Caco-2 (cell line): Measurements from ENCODE around the gene FGF2. TPM values are rescaled to one million over a fixed set of nuclear protein-coding genes. Genes with fewer than 3 reads are reported as not detected.

Experiments used
- BruUV-seq: library from RNA; stranded (reverse); fragments of 400-500 nt; replicated peaks from 2 replicates; lab custom pipeline; 2021; lab: Mats Ljungman, UMichigan
- CTCF ChIA-PET: fragments of 300-600 bp; sonication (Branson Sonifier 250); formaldehyde crosslinking; loops from one replicate; lab custom pipeline; 2022; ENCODE audit warnings: antibody characterized with exemption; lab: Charles Lee
- POLR2A ChIA-PET: fragments of 300-600 bp; sonication (Branson Sonifier 250); formaldehyde crosslinking; loops from one replicate; lab custom pipeline; 2022; ENCODE audit warnings: antibody characterized with exemption; lab: Charles Lee
- DNase-seq, 2 experiments: peaks; one replicate each; pipeline versions ENCODE4 v3.0.0 to v3.0.0-alpha.2; 2020 to 2022
- H3K27me3 ChIP-seq: replicated peaks from 2 replicates; pipeline ENCODE4 v1.6.0; 2011; ENCODE audit warnings: low read length; ENCODE audit not compliant: control insufficient read depth, insufficient read depth
- H3K36me3 ChIP-seq: 2 replicates; pipeline ENCODE4 v1.5.1; 2011; ENCODE audit warnings: low read length; ENCODE audit not compliant: control insufficient read depth, insufficient read depth
- H3K4me1 ChIP-seq: fragments of 250-450 bp; sonication (Bioruptor Pico); 2 replicates; pipeline ENCODE4 v1.5.1; 2020; ENCODE audit warnings: mild to moderate bottlenecking
- H3K4me3 ChIP-seq: 2 replicates; pipeline ENCODE4 v1.5.1; 2011; ENCODE audit warnings: low read depth, mild to moderate bottlenecking, control low read depth, low read length
- H3K9me3 ChIP-seq: fragments of 250-450 bp; sonication (Bioruptor Pico); 2 replicates; pipeline ENCODE4 v1.5.1; 2020; ENCODE audit warnings: mild to moderate bottlenecking, moderate library complexity
- H3K27ac Mint-ChIP-seq: one replicate; pipeline ENCODE4 v1.8.0; 2022; ENCODE audit warnings: mixed read lengths; ENCODE audit not compliant: unreplicated experiment
- H3K27me3 Mint-ChIP-seq: one replicate; pipeline ENCODE4 v1.8.0; 2022; ENCODE audit warnings: mixed read lengths; ENCODE audit not compliant: insufficient read depth, unreplicated experiment
- H3K36me3 Mint-ChIP-seq: one replicate; pipeline ENCODE4 v1.8.0; 2022; ENCODE audit warnings: mild to moderate bottlenecking, mixed read lengths; ENCODE audit not compliant: insufficient read depth, unreplicated experiment
- H3K4me1 Mint-ChIP-seq: one replicate; pipeline ENCODE4 v1.8.0; 2022; ENCODE audit warnings: low read depth, mixed read lengths; ENCODE audit not compliant: unreplicated experiment
- H3K4me3 Mint-ChIP-seq: one replicate; pipeline ENCODE4 v1.8.0; 2022; ENCODE audit warnings: mild to moderate bottlenecking, moderate library complexity, mixed read lengths; ENCODE audit not compliant: unreplicated experiment
- H3K9me3 Mint-ChIP-seq: one replicate; pipeline ENCODE4 v1.8.0; 2022; ENCODE audit warnings: mixed read lengths; ENCODE audit not compliant: unreplicated experiment
- CTCF ChIP-seq, 2 experiments: fragments of 200-600 bp in 1 of 2; IDR thresholded peaks; 1 replicate in 1 of 2; 2 replicates in 1 of 2; pipeline versions ENCODE4 v1.5.1 to v1.8.0; 2011 to 2022; ENCODE audit warnings: antibody characterized with exemption in 1 of 2, control low read depth in 1 of 2, inconsistent platforms in 1 of 2, low read depth in 1 of 2, low read length in 1 of 2, mild to moderate bottlenecking in 1 of 2, moderate library complexity in 1 of 2; ENCODE audit not compliant: insufficient read depth in 1 of 2, severe bottlenecking in 1 of 2, unreplicated experiment in 1 of 2
- intact Hi-C: fragments of 100-400 bp; cut with micrococcal nuclease; formaldehyde crosslinking; loops from one replicate; pipeline ENCODE4 v1.10.0; 2022; ENCODE audit not compliant: unreplicated experiment
- total RNA-seq: library from RNA; stranded (reverse); gene quantifications from 2 replicates; pipeline ENCODE4 v1.2.3, GENCODE V29; 2022

The FGF2 gene
- total RNA-seq, 1 experiment from 2014 or later = 0.20 TPM

GRCh38 chr4:122781486-122781885 lies 45.1 kb upstream of the FGF2 start:
- CTCF ChIA-PET = no interaction called here
- H3K9me3 Mint-ChIP-seq = peaks cover 6% of the 10 kb centered on the region

GRCh38 chr4:122783301-122784215 lies 43.1 kb upstream of the FGF2 start:
- BruUV-seq = no TSS peak
- no peak overlapping the region for H3K4me3 ChIP-seq
- intact Hi-C loops = loop anchor here (5.0 kb wide), 1 partner anchor 51 kb away; the partner anchor contains the start of gene BBS12
- peak overlapping the region; percentile 45 for H3K27ac Mint-ChIP-seq
- H3K27me3 Mint-ChIP-seq = no peaks in the 10 kb centered on the region
- H3K4me1 Mint-ChIP-seq = peaks cover 10% of the 10 kb centered on the region
- H3K4me3 Mint-ChIP-seq = no peak overlapping the region
- H3K9me3 ChIP-seq = no peaks in the 10 kb centered on the region
- TF ChIP-seq CTCF (IDR thresholded peaks at IDR 0.05; ENCODE audit: insufficient read depth in 1 of 2, low read depth in 1 of 2, low read length in 1 of 2, severe bottlenecking in 1 of 2, unreplicated experiment in 1 of 2) = no peak
- H3K9me3 Mint-ChIP-seq = peaks cover 10% of the 10 kb centered on the region
- peak; percentile 20 to 43 for DNase-seq
- H3K4me1 ChIP-seq = 0 out of 2 replicates have a peak, but pooled peaks cover 12% of the 10 kb centered on the region
- no peaks in the 10 kb centered on the region for H3K27me3 ChIP-seq
- POLR2A ChIA-PET = no interaction called here
- CTCF ChIA-PET = interaction anchor here (1.3 to 1.4 kb wide), 2 partner anchors 26 to 51 kb away, joined by 3 to 6 read pairs; partner anchors contain the start of gene BBS12
- no peaks in the 10 kb centered on the region for H3K36me3 Mint-ChIP-seq
- no peaks in the 10 kb centered on the region for H3K36me3 ChIP-seq

More at GRCh38 chr4:122781486-122781885, 45.1 kb upstream of the FGF2 start:
- BruUV-seq = no TSS peak
- Mint-ChIP-seq H3K4me3 (no peak overlapping the region), H3K36me3 (no peaks in the 10 kb centered on the region), H3K4me1 (peaks cover 10% of the 10 kb centered on the region), H3K27ac (no peak overlapping the region), H3K27me3 (no peaks in the 10 kb centered on the region)
- 0 out of 2 replicates have a peak, but pooled peaks cover 12% of the 10 kb centered on the region for H3K4me1 ChIP-seq
- no peak overlapping the region for H3K4me3 ChIP-seq
- intact Hi-C loops = loop anchor here (5.0 kb wide), 1 partner anchor 49 kb away; the partner anchor contains the start of gene BBS12
- H3K9me3 ChIP-seq = no peaks in the 10 kb centered on the region
- H3K27me3 ChIP-seq = no peaks in the 10 kb centered on the region
- no peaks in the 10 kb centered on the region for H3K36me3 ChIP-seq
- no peak for TF ChIP-seq CTCF (IDR thresholded peaks at IDR 0.05; ENCODE audit: insufficient read depth in 1 of 2, low read depth in 1 of 2, low read length in 1 of 2, severe bottlenecking in 1 of 2, unreplicated experiment in 1 of 2)
- POLR2A ChIA-PET = no interaction called here
- no peak for DNase-seq

- no TSS peak for BruUV-seq
- H3K9me3 Mint-ChIP-seq = peaks cover 10% of the 10 kb centered on the region
- ChIA-PET POLR2A (no interaction called here), CTCF (interaction anchor here (1.3 kb wide), 1 partner anchor 52 kb away, joined by 3 read pairs; the partner anchor contains the start of gene BBS12)
- Histone ChIP-seq H3K9me3 (no peaks in the 10 kb centered on the region), H3K4me3 (no peak overlapping the region), H3K36me3 (no peaks in the 10 kb centered on the region), H3K27me3 (no peaks in the 10 kb centered on the region), H3K4me1 (0 out of 2 replicates have a peak, but pooled peaks cover 12% of the 10 kb centered on the region)
- H3K27ac Mint-ChIP-seq = peak overlapping the region; percentile 45
- TF ChIP-seq CTCF (IDR thresholded peaks at IDR 0.05; ENCODE audit: insufficient read depth in 1 of 2, low read depth in 1 of 2, low read length in 1 of 2, severe bottlenecking in 1 of 2, unreplicated experiment in 1 of 2) = no peak
- intact Hi-C loops = loop anchor here (5.0 kb wide), 1 partner anchor 52 kb away; the partner anchor contains the start of gene BBS12
- H3K27me3 Mint-ChIP-seq = no peaks in the 10 kb centered on the region
- no peaks in the 10 kb centered on the region for H3K36me3 Mint-ChIP-seq
- peaks cover 10% of the 10 kb centered on the region for H3K4me1 Mint-ChIP-seq
- H3K4me3 Mint-ChIP-seq = no peak overlapping the region
- DNase-seq = no peak
These were observed 42.4 kb upstream of the FGF2 start for GRCh38 chr4:122784261-122784660.
